NCI-H345 treated with DMSO at 0.1 percent for 48 hours (cell line): Measurements from ENCODE around the gene DCAF17.
"Not testable (repeated sequence)": the region's sequence is repeated elsewhere in the genome, so short reads cannot be mapped to it uniquely, and the experiment has no call there.

Source experiments
- DNase-seq: peaks from one replicate; lab custom pipeline; 2025; ENCODE audit not compliant: unreplicated experiment; lab: John Stamatoyannopoulos, UW

Gene DCAF17

DNA sequence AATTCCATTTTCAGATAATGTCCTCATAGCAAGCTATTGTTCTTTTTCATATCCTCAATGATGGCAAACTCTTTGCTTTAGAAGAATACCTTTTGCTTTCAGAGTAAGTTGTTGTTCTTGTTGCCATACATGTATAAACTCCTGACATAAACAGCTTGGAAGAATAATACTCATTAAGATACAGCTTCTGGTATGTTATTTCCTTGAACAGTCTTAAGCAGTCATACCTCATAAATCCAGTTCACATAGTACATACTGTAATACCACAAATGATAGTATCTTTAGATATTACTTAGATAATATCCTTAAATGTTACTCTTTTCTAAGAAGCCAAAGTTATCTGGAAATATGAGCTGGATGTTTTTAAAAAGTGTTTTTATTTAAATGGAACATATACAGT is 23.4 kb upstream of the DCAF17 start:
- no peak for DNase-seq

- DNase-seq, result no peak
Observed at GRCh38 chr2:171411214-171411613, 22.8 kb upstream of the DCAF17 start.

DNA sequence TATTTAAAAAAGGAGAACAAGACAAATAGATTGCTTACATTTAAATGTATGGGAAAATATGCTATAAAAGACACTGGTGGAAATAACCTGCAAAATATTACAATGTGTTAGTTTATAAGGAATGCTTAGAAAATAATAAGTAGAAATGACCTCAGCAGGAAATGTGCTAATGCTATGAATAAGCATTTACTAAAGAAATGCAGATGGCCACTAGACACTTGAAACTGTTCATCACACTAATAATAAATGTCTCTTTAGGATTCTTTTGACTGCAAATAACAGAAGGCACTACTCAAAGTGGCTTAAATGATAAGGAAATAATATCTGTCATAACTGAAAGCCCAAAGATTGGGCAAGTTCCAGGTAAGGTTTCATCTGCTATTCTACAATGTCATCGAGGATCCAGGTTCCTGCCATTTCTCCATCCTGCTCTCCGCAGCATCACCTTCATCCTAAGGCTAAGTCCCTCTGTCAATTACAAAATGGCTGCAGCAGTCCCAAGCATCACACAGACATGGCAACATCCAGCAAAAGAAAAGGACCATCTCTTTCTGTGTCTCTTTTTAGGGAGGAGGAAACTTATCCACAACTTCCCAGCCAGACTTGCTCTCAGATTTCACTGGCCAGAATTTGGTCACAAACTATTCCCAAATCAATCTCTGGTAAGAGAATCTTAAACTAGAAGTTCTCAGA is 22.1 kb upstream of the DCAF17 start:
- no peak for DNase-seq

- DNase-seq, result no peak
Observed at GRCh38 chr2:171412571-171413175, 21.4 kb upstream of the DCAF17 start.

- DNase-seq, result not testable (repeated sequence)
Observed at GRCh38 chr2:171414645-171415044, 19.4 kb upstream of the DCAF17 start.

DNA sequence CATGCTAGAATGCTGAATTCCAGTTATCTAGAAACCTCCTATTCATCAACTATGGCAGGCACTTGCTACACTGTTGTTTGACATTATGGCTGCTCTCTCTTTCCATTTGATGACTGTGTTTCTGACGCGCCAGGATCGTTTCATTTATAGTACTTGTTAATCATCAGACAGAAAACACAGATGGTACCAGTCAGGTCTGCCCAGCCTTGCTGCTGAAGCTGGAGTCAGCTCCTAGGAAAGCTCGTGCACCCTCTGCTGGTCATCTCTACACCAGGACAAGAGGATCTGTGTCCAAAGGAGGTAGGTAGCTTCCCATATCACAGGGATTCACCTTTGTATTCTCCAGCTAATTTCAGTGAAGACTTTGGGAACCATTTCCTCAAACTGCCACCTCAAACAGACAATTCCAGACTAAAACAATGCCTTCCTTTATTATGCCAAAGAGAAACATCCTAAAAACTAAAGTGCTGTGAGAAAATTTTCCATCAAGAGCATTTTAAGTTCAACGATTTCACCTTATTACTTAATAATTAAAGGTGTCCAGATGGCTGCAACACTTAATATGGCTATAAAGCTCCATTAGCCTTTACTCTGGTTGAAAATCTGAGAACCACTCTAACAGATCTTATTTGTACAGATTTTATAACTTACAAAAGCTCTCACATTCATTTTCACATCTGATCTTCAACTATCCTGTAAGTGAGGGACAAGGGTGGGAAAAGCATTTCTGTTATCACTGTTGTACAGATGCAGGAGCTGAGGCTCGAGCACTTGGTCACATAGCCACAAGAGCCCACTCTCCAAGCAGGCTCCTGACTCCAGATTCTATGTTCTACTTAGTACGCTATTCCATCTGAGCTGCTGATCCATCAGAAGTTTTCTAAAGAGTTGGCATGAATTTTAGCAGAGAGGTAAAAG is 17.8 kb upstream of the DCAF17 start:
- DNase-seq, result peak; percentile 87

GRCh38 chr2:171419333-171419732 is 14.7 kb upstream of the DCAF17 start:
- no peak for DNase-seq

DNA sequence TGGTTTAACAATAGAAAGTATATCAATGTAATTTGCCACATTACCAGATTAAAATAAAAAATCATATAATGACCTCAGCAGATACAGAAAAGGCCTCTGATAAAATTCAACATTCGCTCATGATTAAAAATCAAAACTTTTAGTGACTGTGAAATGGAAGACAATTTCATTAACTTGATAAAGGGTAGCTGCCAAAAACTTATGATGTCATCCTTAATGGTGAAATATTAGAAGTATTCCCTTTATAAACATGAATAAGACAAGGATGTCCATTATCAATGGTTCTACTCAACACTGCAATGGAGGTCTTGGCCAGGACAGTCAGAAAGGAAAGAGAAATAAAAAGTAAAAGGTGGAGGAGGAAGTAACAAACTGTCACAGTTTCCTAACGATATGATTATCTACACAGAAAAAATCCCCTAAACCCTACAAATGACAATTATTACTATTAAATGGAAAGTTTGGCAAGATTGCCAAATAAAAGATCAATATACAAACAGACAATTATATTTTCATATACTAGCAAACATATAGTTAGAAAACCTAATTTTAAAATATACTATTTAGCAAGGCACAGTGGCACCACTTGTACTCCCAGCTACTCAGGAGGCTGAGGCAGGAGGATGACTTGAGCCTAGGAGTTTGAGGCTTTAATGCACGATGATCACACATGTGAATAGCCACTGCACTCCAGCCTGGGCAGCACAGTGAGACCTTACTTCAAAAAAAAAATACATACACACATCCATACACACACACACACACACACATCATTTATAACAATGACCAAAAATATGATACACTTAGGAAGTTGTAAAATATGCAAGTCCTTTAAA is 13.1 kb upstream of the DCAF17 start:
- DNase-seq, result no peak

GRCh38 chr2:171422710-171423495 is 11.1 kb upstream of the DCAF17 start:
- DNase-seq, result not testable (repeated sequence)

DNA sequence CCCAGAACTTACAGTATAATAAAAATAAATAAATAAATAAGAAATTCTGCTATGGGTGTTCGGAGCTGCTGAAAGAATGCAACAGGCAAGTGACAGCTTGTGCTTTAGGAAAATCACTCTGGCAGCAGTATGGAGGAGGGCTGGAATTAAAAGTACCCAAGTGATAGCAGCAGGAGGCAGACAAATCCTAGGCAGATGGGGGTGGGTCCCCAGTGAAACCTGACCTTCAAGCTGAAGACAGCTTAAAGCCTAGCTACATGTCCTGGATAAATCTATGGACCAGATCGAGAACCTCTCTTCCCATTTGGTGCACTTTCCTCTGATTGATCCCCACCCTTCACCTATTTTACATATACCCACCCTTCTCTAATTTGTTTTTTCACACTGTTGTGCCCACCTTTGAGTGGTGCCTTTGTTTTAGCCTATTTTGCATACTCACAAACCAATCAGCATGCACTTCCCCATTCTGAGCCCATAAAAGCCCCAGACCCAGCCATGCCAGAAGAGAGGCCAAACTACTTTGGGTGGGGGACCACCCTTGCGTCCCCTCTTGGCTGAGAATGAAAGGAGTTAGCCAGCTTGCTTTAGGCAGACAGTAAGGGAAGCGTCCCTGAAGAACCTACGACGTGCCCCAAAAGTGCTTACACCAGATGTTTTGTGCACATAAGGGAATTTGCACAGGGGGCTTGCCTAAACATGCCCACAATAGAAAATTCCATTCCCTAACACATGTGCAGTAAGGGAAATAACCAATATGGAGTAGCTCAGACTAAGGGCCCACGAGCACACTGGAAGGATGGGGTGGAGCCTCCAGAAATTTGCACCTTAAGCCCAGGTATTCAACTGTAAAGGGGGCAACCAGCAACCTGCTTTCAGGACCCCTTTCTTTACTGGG is 3.3 kb upstream of the DCAF17 start:
- DNase-seq, result no peak

- no peak for DNase-seq
Observed at GRCh38 chr2:171431677-171432167, 2.3 kb upstream of the DCAF17 start.

- no peak for DNase-seq
Observed at GRCh38 chr2:171432206-171432968, 1.6 kb upstream of the DCAF17 start.

DNA sequence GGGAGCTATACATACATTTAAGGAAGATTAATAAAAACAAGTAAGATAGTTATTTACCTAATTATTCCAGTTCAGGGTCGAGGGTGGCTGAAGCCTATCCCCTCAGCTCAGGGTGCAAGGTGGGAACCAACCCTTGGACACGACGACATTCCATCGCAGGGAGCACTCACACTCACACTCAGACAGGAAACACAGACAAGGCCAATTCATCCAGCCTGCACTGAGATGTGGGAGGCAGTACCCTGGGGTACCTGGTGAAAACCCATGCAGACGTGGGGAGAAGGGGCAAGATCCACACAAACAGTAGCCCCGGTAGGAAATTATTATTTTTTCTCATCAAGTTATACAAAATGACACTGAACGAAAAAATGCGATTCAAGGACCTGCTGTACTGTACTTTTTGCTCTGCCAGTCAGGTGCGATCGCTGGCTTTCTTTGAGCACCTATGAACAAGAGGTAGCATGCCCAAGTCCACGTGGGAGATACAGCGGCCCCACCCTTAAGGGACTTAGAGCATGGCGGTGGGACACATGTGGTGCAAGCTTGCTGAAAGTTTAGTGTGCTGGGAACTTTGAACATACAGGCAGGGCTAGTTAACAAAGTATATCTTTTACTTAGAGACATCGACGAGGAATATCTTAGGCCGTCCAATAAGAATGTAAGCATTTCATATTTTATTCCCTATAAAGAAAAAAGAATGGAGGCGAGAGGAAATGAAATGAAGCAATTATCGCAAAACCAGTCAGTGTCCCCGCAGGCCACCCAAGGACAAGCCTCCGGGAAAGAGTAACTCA is 860 bp upstream of the DCAF17 start:
- DNase-seq, result peak; percentile 39

DNA sequence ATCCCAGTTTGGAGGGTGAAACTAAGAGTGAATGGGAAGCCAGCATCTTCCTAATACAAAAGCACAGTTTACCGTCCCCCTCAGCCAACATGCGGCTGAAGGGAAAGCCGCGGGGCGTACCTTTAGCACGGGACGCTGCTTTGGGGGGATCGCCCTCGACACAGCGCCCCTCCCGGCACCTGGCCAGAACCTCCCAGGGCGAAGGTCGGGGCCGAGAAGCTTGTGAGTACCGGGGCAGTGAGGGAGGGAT is 338 bp upstream of the DCAF17 start, which contains the start of gene METTL8:
METTL8 (minus strand) TSS at position 228 of the 250 bp plus-strand sequence. CDS start 41,805 bp downstream, outside the sequence.
- DNase-seq, result no peak

DNA sequence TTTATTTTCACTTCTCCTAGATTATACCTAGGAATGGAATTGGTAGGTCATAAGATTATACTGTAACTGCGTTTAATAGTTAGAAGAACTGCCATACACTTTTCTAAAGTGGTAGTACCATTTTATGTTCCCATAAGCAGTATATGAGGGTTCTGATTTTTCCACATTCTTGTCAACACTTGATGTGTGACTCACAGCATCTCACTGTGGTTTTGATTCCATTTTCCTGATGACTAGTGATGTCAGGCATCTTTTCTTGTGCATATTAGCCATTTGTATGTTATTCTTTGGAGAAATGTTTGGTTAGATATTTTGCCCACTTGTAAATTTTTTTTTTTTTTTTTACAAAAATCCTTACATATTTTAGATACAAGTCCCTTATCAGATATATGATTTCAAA is 2.3 kb downstream of the DCAF17 start:
- no peak for DNase-seq

DNA sequence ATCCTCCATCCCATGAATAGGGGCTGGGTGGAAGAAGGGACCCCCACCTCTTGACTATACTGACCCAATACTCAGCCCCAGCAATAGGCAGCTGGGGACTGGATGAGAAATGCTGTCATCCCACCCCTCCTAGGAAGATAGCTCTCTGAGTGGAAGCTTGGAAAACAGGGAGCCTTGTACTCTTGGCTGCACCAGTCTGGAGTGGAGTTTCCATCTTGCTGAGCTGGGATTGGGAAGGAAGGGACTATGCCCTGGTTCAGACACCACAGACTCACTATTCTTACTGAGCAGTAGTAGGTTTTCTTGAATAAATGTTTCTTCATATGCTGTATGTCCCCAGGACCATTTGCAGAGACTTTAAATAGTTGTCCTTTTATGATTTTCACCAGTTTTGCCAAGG is 7.4 kb downstream of the DCAF17 start:
- no peak for DNase-seq

GRCh38 chr2:171447675-171448074 is 13.6 kb downstream of the DCAF17 start:
- DNase-seq, result no peak

- DNase-seq, result no peak
Observed at GRCh38 chr2:171451074-171451473, 17.0 kb downstream of the DCAF17 start.
